ENCODE data around the gene TDRD10.

TDRD10 gene

GRCh38 chr1:154582885-154583284, 80.9 kb downstream of the TDRD10 start:
- no peak overlapping the region for H3K27ac ChIP-seq
- DNase-seq: no peak
- H3K27me3 ChIP-seq (replicated peaks): no peaks in the 10 kb centered on the region
- in situ Hi-C loops (cut with HindIII; ENCODE audit: low pct_ligation_motif_present, low sequenced_read_pairs): no loop called here
- no peak overlapping the region for H3K4me3 ChIP-seq (ENCODE audit: low read depth, low read length)
- H3K36me3 ChIP-seq (replicated peaks): peaks cover 91% of the 10 kb centered on the region
- TF ChIP-seq, protein P1, sequence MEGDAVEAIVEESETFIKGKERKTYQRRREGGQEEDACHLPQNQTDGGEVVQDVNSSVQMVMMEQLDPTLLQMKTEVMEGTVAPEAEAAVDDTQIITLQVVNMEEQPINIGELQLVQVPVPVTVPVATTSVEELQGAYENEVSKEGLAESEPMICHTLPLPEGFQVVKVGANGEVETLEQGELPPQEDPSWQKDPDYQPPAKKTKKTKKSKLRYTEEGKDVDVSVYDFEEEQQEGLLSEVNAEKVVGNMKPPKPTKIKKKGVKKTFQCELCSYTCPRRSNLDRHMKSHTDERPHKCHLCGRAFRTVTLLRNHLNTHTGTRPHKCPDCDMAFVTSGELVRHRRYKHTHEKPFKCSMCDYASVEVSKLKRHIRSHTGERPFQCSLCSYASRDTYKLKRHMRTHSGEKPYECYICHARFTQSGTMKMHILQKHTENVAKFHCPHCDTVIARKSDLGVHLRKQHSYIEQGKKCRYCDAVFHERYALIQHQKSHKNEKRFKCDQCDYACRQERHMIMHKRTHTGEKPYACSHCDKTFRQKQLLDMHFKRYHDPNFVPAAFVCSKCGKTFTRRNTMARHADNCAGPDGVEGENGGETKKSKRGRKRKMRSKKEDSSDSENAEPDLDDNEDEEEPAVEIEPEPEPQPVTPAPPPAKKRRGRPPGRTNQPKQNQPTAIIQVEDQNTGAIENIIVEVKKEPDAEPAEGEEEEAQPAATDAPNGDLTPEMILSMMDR (IDR thresholded peaks at IDR 0.05; ENCODE audit: low read depth, low read length, missing control alignments): no peak

- no peaks in the 10 kb centered on the region for H3K27me3 ChIP-seq (replicated peaks)
- no peak overlapping the region for H3K27ac ChIP-seq
- no peak for DNase-seq
- TF ChIP-seq, protein P1 (IDR thresholded peaks at IDR 0.05; ENCODE audit: low read depth, low read length, missing control alignments): no peak
- in situ Hi-C loops (cut with HindIII; ENCODE audit: low pct_ligation_motif_present, low sequenced_read_pairs): no loop called here
- H3K4me3 ChIP-seq (ENCODE audit: low read depth, low read length): no peak overlapping the region
- peaks cover 92% of the 10 kb centered on the region for H3K36me3 ChIP-seq (replicated peaks)
Observed at GRCh38 chr1:154583773-154584172, 81.8 kb downstream of the TDRD10 start.

DNA sequence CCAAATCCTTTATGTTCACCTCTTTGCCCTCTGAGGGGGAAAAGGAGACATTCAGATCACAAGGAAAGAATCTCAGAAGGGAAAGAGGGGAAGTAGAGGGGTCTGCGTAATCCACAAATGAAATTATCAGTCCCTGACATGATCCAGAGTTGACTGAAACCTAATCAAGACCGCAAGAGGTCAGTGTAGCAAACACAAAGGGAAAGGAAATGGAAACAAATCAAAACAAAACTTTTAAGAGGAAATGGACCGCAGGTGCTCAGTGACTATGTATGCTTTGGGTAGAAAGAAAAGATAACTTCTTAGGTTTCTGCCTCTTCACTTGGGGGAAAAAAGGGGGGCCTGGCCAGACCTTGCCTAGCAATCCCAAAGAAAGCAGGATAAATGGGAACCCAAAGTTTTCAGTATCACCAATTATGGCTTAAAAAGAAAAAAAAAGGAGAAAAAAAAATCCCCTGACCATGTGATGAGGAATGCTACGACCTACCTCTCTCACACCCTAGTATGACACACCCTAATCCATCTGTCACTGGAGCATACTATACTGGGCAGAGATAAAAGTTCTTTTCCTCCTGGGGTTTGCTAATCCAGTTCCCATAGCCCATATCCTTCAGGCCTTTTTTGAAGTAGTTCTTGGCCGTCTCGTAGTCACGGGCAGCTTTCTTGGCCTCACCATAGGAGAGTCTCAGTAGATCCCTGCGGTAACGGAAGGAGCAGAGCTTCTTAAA, 82.4 kb downstream of the TDRD10 start:
- Histone ChIP-seq H3K4me3 (ENCODE audit: low read depth, low read length) (no peak overlapping the region), H3K27ac (no peak overlapping the region), H3K36me3 (replicated peaks) (peaks cover 93% of the 10 kb centered on the region), H3K27me3 (replicated peaks) (no peaks in the 10 kb centered on the region)
- in situ Hi-C loops (cut with HindIII; ENCODE audit: low pct_ligation_motif_present, low sequenced_read_pairs): no loop called here
- TF ChIP-seq, protein P1 (IDR thresholded peaks at IDR 0.05; ENCODE audit: low read depth, low read length, missing control alignments): no peak
- DNase-seq: no peak

- TF ChIP-seq, protein P1 (IDR thresholded peaks at IDR 0.05; ENCODE audit: low read depth, low read length, missing control alignments): no peak
- DNase-seq: no peak
- Histone ChIP-seq H3K36me3 (replicated peaks) (peaks cover 90% of the 10 kb centered on the region), H3K4me3 (ENCODE audit: low read depth, low read length) (no peak overlapping the region), H3K27ac (no peak overlapping the region), H3K27me3 (replicated peaks) (no peaks in the 10 kb centered on the region)
- in situ Hi-C loops (cut with HindIII; ENCODE audit: low pct_ligation_motif_present, low sequenced_read_pairs): no loop called here
Observed at GRCh38 chr1:154586231-154586630, 84.2 kb downstream of the TDRD10 start.

DNA sequence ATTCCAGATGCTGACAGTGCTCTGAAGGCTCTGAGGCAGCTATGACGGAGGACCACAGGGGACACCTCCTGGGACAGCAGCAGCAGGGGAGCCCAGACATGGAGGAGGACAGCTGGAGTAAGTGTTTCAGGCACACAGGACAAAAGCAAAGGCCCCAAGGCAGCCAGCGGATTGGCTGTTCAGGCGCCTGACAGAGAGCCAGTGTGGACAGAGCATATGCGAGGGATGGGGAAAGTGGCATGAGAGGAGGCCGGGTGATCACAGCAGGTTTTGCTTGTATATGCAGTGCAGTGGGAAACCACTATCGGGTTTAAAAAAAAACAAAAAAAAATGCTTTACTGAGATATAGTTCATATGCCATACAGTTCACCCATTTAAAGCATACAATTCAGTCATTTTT, 84.6 kb downstream of the TDRD10 start:
- H3K4me3 ChIP-seq (ENCODE audit: low read depth, low read length): no peak overlapping the region
- peaks cover 92% of the 10 kb centered on the region for H3K36me3 ChIP-seq (replicated peaks)
- H3K27ac ChIP-seq: no peak overlapping the region
- TF ChIP-seq, protein P1 (IDR thresholded peaks at IDR 0.05; ENCODE audit: low read depth, low read length, missing control alignments): no peak
- H3K27me3 ChIP-seq (replicated peaks): no peaks in the 10 kb centered on the region
- DNase-seq: no peak
- in situ Hi-C loops (cut with HindIII; ENCODE audit: low pct_ligation_motif_present, low sequenced_read_pairs): no loop called here

DNA sequence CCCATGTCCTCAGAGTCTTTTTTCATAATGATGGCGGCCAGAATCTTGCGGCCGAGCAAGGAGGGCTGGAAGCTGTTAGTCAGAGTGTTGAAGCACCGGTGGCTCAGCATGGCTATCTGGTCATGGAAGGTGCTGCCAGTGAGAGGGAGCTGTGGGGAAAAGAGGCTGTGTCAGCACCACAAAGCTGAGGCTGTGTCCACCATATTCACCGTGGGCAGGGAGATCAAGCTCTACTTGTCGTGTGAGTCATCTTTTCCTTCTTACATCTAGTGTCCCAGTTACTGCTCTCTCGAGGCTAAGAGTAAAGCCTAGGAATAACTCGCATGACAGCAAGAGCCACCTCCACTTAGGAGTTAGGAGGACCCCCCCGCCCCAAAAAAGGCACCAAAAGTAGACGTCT, 87.8 kb downstream of the TDRD10 start:
- DNase-seq: no peak
- Histone ChIP-seq H3K4me3 (ENCODE audit: low read depth, low read length) (no peak overlapping the region), H3K36me3 (replicated peaks) (peaks cover 85% of the 10 kb centered on the region), H3K27me3 (replicated peaks) (no peaks in the 10 kb centered on the region), H3K27ac (no peak overlapping the region)
- in situ Hi-C loops (cut with HindIII; ENCODE audit: low pct_ligation_motif_present, low sequenced_read_pairs): no loop called here
- TF ChIP-seq, protein P1 (IDR thresholded peaks at IDR 0.05; ENCODE audit: low read depth, low read length, missing control alignments): no peak

Measured in brain microvascular endothelial cell (primary cell).